H9 (cell line): ENCODE results near the gene CCR5. TPM values are rescaled to one million over a fixed set of nuclear protein-coding genes. Genes with fewer than 3 reads are reported as not detected.

Experiments
- DNase-seq: peaks from one replicate; pipeline ENCODE4 v3.0.0-alpha.2; 2017
- H2AFZ ChIP-seq: one replicate; pipeline ENCODE4 v1.6.1; 2013; ENCODE audit warnings: mild to moderate bottlenecking, low read length, control low read depth, moderate library complexity
- H2AK5ac ChIP-seq: 2 replicates; pipeline ENCODE4 v1.6.1; 2013; ENCODE audit warnings: low read length, control low read depth, mixed read lengths; ENCODE audit not compliant: insufficient read length
- H2BK120ac ChIP-seq: one replicate; pipeline ENCODE4 v1.6.1; 2013; ENCODE audit warnings: low read depth, mild to moderate bottlenecking, low read length, control low read depth, inconsistent platforms; ENCODE audit not compliant: poor library complexity, severe bottlenecking
- H2BK12ac ChIP-seq: 2 replicates; pipeline ENCODE4 v1.6.1; 2013; ENCODE audit warnings: low read length, control low read depth, mixed read lengths, low read depth; ENCODE audit not compliant: insufficient read length
- H2BK15ac ChIP-seq: 2 replicates; pipeline ENCODE4 v1.6.1; 2013; ENCODE audit warnings: low read depth, low read length, control low read depth
- H2BK20ac ChIP-seq: one replicate; pipeline ENCODE4 v1.6.1; 2013; ENCODE audit warnings: low read depth, mild to moderate bottlenecking, low read length, control low read depth, inconsistent platforms; ENCODE audit not compliant: poor library complexity, severe bottlenecking
- H2BK5ac ChIP-seq: 2 replicates; pipeline ENCODE4 v1.6.1; 2013; ENCODE audit warnings: low read length, control low read depth, mixed read lengths; ENCODE audit not compliant: insufficient read length
- H3K14ac ChIP-seq: 2 replicates; pipeline ENCODE4 v1.6.1; 2013; ENCODE audit warnings: low read length, control low read depth; ENCODE audit not compliant: insufficient read depth
- H3K18ac ChIP-seq: 2 replicates; pipeline ENCODE4 v1.6.1; 2013; ENCODE audit warnings: low read depth, mild to moderate bottlenecking, mixed read lengths, low read length, control low read depth; ENCODE audit not compliant: insufficient read length
- H3K23ac ChIP-seq: 2 replicates; pipeline ENCODE4 v1.6.1; 2013; ENCODE audit warnings: low read length, control low read depth, mixed read lengths, low read depth; ENCODE audit not compliant: insufficient read length
- H3K23me2 ChIP-seq: 2 replicates; pipeline ENCODE4 v1.6.1; 2013; ENCODE audit warnings: low read depth, mild to moderate bottlenecking, mixed read lengths, low read length, control low read depth; ENCODE audit not compliant: insufficient read length, poor library complexity, severe bottlenecking
- H3K27ac ChIP-seq: 2 replicates; pipeline ENCODE4 v1.5.1; 2013; ENCODE audit warnings: low read length, control low read depth, mixed read lengths, low read depth; ENCODE audit not compliant: insufficient read length
- H3K27me3 ChIP-seq: 2 replicates; pipeline ENCODE4 v1.6.1; 2013; ENCODE audit warnings: low read length, control low read depth, inconsistent platforms; ENCODE audit not compliant: insufficient read depth
- H3K4ac ChIP-seq: 2 replicates; pipeline ENCODE4 v1.6.1; 2013; ENCODE audit warnings: low read depth, mild to moderate bottlenecking, control low read depth, inconsistent platforms, low read length, moderate library complexity
- H3K4me1 ChIP-seq: 2 replicates; pipeline ENCODE4 v1.6.1; 2013; ENCODE audit warnings: low read length, control low read depth, inconsistent platforms; ENCODE audit not compliant: insufficient read depth
- H3K4me2 ChIP-seq: 2 replicates; pipeline ENCODE4 v1.6.1; 2013; ENCODE audit warnings: low read length, control low read depth, mixed read lengths; ENCODE audit not compliant: insufficient read length, insufficient read depth
- H3K56ac ChIP-seq: 2 replicates; pipeline ENCODE4 v1.6.1; 2013; ENCODE audit warnings: low read depth, mild to moderate bottlenecking, mixed read lengths, low read length, control low read depth; ENCODE audit not compliant: insufficient read length
- H3K79me1 ChIP-seq: 2 replicates; pipeline ENCODE4 v1.6.1; 2013; ENCODE audit warnings: low read depth, mild to moderate bottlenecking, moderate library complexity, low read length, control low read depth, inconsistent platforms; ENCODE audit not compliant: insufficient read depth, poor library complexity, severe bottlenecking
- H3K79me2 ChIP-seq: 2 replicates; pipeline ENCODE4 v1.6.1; 2013; ENCODE audit warnings: low read length, control low read depth, inconsistent platforms; ENCODE audit not compliant: insufficient read depth
- H3K9ac ChIP-seq: 2 replicates; pipeline ENCODE4 v1.6.1; 2013; ENCODE audit warnings: low read length, control low read depth, mixed read lengths; ENCODE audit not compliant: insufficient read length; ENCODE audit errors: extremely low read depth
- H3K9me3 ChIP-seq: one replicate; pipeline ENCODE4 v1.6.1; 2013; ENCODE audit warnings: low read depth, low read length, inconsistent platforms; ENCODE audit not compliant: control insufficient read depth
- H3T11ph ChIP-seq: one replicate; pipeline ENCODE4 v1.6.1; 2013; ENCODE audit warnings: mild to moderate bottlenecking, low read length, control low read depth, inconsistent platforms
- H4K20me1 ChIP-seq: one replicate; pipeline ENCODE4 v1.6.1; 2013; ENCODE audit not compliant: control insufficient read depth, insufficient read length, insufficient read depth
- H4K5ac ChIP-seq: 2 replicates; pipeline ENCODE4 v1.6.1; 2013; ENCODE audit warnings: low read depth, mild to moderate bottlenecking, mixed read lengths, low read length, control low read depth; ENCODE audit not compliant: insufficient read length
- H4K8ac ChIP-seq: replicated peaks from 2 replicates; pipeline ENCODE4 v1.6.1; 2013; ENCODE audit warnings: low read length, control low read depth, mixed read lengths, low read depth; ENCODE audit not compliant: insufficient read length
- H4K91ac ChIP-seq: 2 replicates; pipeline ENCODE4 v1.6.1; 2013; ENCODE audit warnings: low read depth, mild to moderate bottlenecking, moderate library complexity, mixed read lengths, low read length, control low read depth; ENCODE audit not compliant: insufficient read length
- H3K27ac Mint-ChIP-seq, 3 experiments: 2 replicates in 2 of 3; 3 replicates in 1 of 3; pipeline ENCODE4 v1.8.0; 2020 to 2021; ENCODE audit warnings: mixed read lengths in 3 of 3, mild to moderate bottlenecking in 1 of 3, moderate library complexity in 1 of 3
- H3K27me3 Mint-ChIP-seq: 2 replicates; pipeline ENCODE4 v1.8.0; 2021; ENCODE audit warnings: low read depth, mild to moderate bottlenecking, moderate library complexity, mixed read lengths
- H3K36me3 Mint-ChIP-seq, 3 experiments: 2 replicates in 2 of 3; 3 replicates in 1 of 3; pipeline ENCODE4 v1.8.0; 2020 to 2021; ENCODE audit warnings: low read depth in 3 of 3, mixed read lengths in 3 of 3; ENCODE audit not compliant: insufficient read depth in 1 of 3
- H3K4me1 Mint-ChIP-seq, 2 experiments: 2 replicates each; pipeline ENCODE4 v1.8.0; 2020; ENCODE audit warnings: mixed read lengths in 2 of 2
- H3K4me3 Mint-ChIP-seq, 2 experiments: 2 replicates in 1 of 2; 3 replicates in 1 of 2; pipeline ENCODE4 v1.8.0; 2020 to 2021; ENCODE audit warnings: mild to moderate bottlenecking in 2 of 2, mixed read lengths in 2 of 2, moderate library complexity in 1 of 2
- H3K9me3 Mint-ChIP-seq, 2 experiments: 2 replicates in 1 of 2; 3 replicates in 1 of 2; pipeline ENCODE4 v1.8.0; 2020; ENCODE audit warnings: mild to moderate bottlenecking in 2 of 2, mixed read lengths in 2 of 2, moderate library complexity in 1 of 2
- CTCF ChIP-seq: fragments of 200-600 bp; sonication (generic); conservative IDR thresholded peaks from 3 replicates; pipeline ENCODE4 v1.8.0; 2021; ENCODE audit warnings: antibody characterized with exemption, mild to moderate bottlenecking
- WGBS: extraction: QIAGEN DNeasy Blood & Tissue Kit; methylation state at CpG from one replicate; pipeline ENCODE4 v1.1.7; 2013; ENCODE audit warnings: missing lambda C conversion rate, low lambda C conversion rate, mixed read lengths; ENCODE audit not compliant: insufficient read length; ENCODE audit errors: extremely low coverage; 5-methylcytosine and 5-hydroxymethylcytosine counted together
- total RNA-seq: library from RNA; stranded (reverse); gene quantifications from 2 replicates; pipeline ENCODE4 v1.2.1, GENCODE V29; 2021

CCR5 gene
- total RNA-seq, 1 experiment from 2014 or later = not detected

DNA sequence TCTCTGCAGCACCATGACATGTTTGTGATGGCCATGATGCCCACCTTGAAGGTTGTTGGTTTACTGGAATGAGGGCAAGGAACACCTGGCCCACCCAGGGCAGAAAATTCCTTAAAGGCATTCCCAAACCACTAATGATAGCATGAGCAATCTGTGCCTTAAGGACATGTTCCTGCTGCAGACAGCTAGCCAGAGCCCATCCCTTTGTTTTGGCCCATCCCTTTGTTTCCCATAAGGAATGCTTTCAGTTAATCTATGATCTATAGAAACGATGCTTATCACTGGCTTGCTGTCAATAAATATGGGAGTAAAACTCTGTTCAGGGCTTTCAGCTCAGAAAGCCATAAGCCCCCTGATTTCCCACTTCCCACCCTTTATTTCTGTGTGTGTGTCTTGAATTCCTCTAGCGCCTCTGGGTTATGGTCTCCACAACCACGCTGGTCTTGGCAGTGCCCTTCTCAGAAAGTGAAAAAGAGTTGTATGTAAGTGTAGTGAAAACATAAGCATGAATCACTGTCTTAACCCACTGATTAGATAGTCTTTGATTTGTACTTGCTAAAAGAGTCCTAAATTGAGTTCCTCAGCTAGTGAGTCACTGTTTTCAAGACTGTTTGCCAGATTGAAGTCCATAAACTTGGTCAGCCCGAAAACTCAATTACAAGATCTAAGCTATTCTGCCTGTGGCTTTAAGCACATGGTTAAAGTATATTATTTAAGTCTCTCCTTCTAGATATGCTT is 35.8 kb upstream of the CCR5 start:
- Histone ChIP-seq H3K79me1 (no peaks in the 10 kb centered on the region), H4K91ac (no peak overlapping the region), H3K23me2 (no peaks in the 10 kb centered on the region), H2BK12ac (no peak overlapping the region), H4K5ac (no peak overlapping the region), H3K4me1 (no peaks in the 10 kb centered on the region), H3K4me2 (no peak overlapping the region), H2AK5ac (no peak overlapping the region), H2BK20ac (no peak overlapping the region), H3K14ac (no peak overlapping the region), H3K27ac (no peak overlapping the region), H4K8ac (no peak overlapping the region), H2BK15ac (no peak overlapping the region), H3K18ac (no peak overlapping the region), H2BK120ac (no peak overlapping the region), H2BK5ac (no peak overlapping the region), H3T11ph (no peak overlapping the region), H3K27me3 (no peaks in the 10 kb centered on the region), H3K79me2 (no peaks in the 10 kb centered on the region), H4K20me1 (no peaks in the 10 kb centered on the region), H2AFZ (no peak overlapping the region), H3K9me3 (peaks cover 11% of the 10 kb centered on the region), H3K56ac (no peak overlapping the region), H3K4ac (no peak overlapping the region), H3K9ac (no peak overlapping the region), H3K23ac (no peak overlapping the region)
- Mint-ChIP-seq H3K36me3 (peaks cover 6 to 14% (median 6%) of the 10 kb centered on the region in 3 experiments; a peak in 6 of 7 replicates), H3K27me3 (peaks cover 6% of the 10 kb centered on the region; the same call in 1 of the 2 replicates), H3K4me1 (no peaks in the 10 kb centered on the region), H3K4me3 (no peak overlapping the region), H3K27ac (no peak overlapping the region), H3K9me3 (peaks cover 19 to 46% of the 10 kb centered on the region in 2 experiments)
- WGBS = no CpG with 5 or more reads among the region's 4 CpGs
- TF ChIP-seq CTCF = no peak
- DNase-seq = no peak
